Naive thymus-derived CD8-positive, alpha-beta T cell (primary cell): ENCODE data around the gene AZI2. TPM values are rescaled to one million over a fixed set of nuclear protein-coding genes. Genes with fewer than 3 reads are reported as not detected.
A peak's percentile ranks its signal among the peaks of the same experiment; 100 is the strongest.

Source experiments
- ATAC-seq, 2 donors: fragments of 150-1000 bp; cut with Tn5 transposase in 1 of 2; sonication (Bioruptor Pico), chemical (Tn5 transposase) in 1 of 2; 1 replicate in 1 of 2; 2 replicates in 1 of 2; pipeline ENCODE4 v1.10.0; 2021; ENCODE audit warnings: mild to moderate bottlenecking in 2 of 2, moderate library complexity in 2 of 2
- POLR2A ChIA-PET: fragments of 350-600 bp; sonication (Branson Sonifier 250); formaldehyde crosslinking; loops from one replicate; lab custom pipeline; 2021; ENCODE audit warnings: antibody characterized with exemption; lab: Charles Lee
- DNase-seq, 10 donors: peaks; one replicate each; pipeline versions ENCODE4 v3.0.0 to v3.0.0-alpha.2; 2020 to 2022
- H3K27ac Mint-ChIP-seq, 10 donors: one replicate each; pipeline ENCODE4 v1.8.0; 2020 to 2022; ENCODE audit warnings: mild to moderate bottlenecking in 10 of 10, mixed read lengths in 10 of 10, moderate library complexity in 4 of 10, inconsistent platforms in 1 of 10
- H3K27me3 Mint-ChIP-seq, 5 donors: one replicate each; pipeline ENCODE4 v1.8.0; 2021 to 2022; ENCODE audit warnings: mixed read lengths in 5 of 5
- H3K36me3 Mint-ChIP-seq, 3 donors: one replicate each; pipeline ENCODE4 v1.8.0; 2020 to 2022; ENCODE audit warnings: mixed read lengths in 3 of 3, mild to moderate bottlenecking in 2 of 3, inconsistent platforms in 1 of 3
- H3K4me1 Mint-ChIP-seq, 4 donors: one replicate each; pipeline ENCODE4 v1.8.0; 2021 to 2022; ENCODE audit warnings: mixed read lengths in 4 of 4
- H3K4me3 Mint-ChIP-seq, 10 donors: one replicate each; pipeline ENCODE4 v1.8.0; 2020 to 2022; ENCODE audit warnings: mild to moderate bottlenecking in 10 of 10, mixed read lengths in 10 of 10, moderate library complexity in 6 of 10, inconsistent platforms in 1 of 10
- H3K9me3 Mint-ChIP-seq, 9 donors: one replicate each; pipeline ENCODE4 v1.8.0; 2020 to 2022; ENCODE audit warnings: mixed read lengths in 9 of 9, mild to moderate bottlenecking in 3 of 9, inconsistent platforms in 1 of 9, moderate library complexity in 1 of 9
- polyA plus RNA-seq, 3 donors: library from polyadenylated mRNA; unstranded; fragments of 300-500 nt; fragmentation: Illumina TruSeq; gene quantifications; one replicate each; pipeline ENCODE4 v1.2.3, GENCODE V29; 2021
- total RNA-seq, 8 experiments: library from RNA in 2 of 8; stranded (reverse) in 2 of 8; gene quantifications; one replicate each; pipeline ENCODE4 v1.2.3 and lab custom pipeline; 2021 to 2026

The AZI2 gene
- total and polyA plus RNA-seq, 5 experiments from 2014 or later, result 41.3 to 54.0 (median 45.5) TPM

DNA sequence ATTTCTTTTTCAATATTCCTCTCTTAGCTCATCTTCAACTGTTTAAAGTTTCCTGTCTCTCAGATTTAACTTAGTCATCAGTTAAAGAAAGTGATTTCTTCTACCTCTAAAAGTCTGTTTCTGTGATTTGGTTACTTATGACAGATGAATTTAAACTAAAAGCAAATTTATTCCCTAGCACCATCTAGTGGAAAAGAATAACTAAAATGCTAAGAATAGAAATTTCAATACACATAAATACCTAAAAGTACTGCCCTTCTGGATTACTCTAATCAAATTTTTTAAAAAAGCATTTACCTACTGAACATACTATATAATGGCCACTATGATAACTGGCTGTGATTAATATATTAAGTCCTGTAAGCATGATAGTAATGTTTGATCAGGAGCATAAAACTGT lies 14.1 kb downstream of the AZI2 start:
- Mint-ChIP-seq H3K27ac (peak overlapping the region in 2 of 10 donors; percentile 57 to 68), H3K9me3 (no peaks in the 10 kb centered on the region), H3K4me3 (no peak overlapping the region), H3K36me3 (peaks cover 0 to 48% (median 4%) of the 10 kb centered on the region in 3 donors), H3K27me3 (no peaks in the 10 kb centered on the region), H3K4me1 (peaks cover 7 to 14% (median 11%) of the 10 kb centered on the region in 4 donors)
- ATAC-seq (no peak), DNase-seq (no peak)
- POLR2A ChIA-PET, result interaction anchor here (0.9 to 2.1 kb wide), 2 partner anchors 14 to 613 kb away, joined by 3 to 7 read pairs; partner anchors contain the start of genes AZI2, EOMES and ZCWPW2

DNA sequence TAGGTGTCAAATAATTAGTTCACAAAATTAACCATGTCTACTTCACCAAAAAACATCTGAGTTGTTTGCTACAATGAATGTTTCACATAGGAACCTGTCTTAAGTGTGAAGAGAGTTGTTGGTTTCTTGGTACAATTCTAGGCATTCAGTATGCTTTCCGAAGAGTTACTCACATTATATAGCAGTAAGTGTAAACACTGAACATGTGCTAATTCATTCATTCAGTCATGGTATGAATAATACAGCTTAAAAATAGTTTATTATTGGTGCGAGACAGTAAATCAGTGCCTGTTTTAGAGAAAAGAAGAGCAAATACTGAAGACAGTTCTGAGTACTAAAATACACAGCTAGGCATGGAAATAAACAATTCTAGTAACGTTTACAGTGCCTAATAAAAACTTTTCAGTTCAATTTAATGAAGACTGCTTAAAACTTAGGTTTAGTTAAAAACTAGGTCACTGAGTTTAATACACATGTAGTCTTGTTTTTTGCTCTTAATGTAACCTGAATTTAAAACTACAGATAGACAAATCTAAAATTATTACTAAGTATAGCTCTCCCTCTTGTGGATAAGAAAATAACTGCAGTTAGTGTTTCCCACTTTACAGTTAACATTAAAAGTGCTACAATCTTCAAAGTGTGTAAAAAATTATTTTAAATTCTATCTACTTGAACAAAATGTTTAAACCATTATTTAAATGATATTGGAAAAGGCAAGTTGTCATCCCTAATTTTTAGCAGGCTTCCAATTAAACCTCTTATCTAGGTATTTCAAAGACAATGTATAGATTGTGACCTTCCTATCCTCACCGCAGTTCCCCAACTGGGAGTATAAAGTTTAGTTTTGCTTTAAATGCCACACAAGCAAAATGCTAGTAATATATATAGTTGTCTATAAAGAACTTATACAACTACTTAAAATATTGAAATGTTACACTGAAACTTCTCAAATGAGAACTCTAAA lies 20.2 kb downstream of the AZI2 start:
- Mint-ChIP-seq H3K27me3 (no peaks in the 10 kb centered on the region), H3K4me3 (no peak overlapping the region), H3K4me1 (peaks cover 0 to 29% (median 3%) of the 10 kb centered on the region in 4 donors), H3K36me3 (peaks cover 0 to 34% (median 0%) of the 10 kb centered on the region in 3 donors), H3K9me3 (no peaks in the 10 kb centered on the region), H3K27ac (peak overlapping the region in 3 of 10 donors; percentile 8 to 58 (median 40))
- peak; percentile 45 to 58 for ATAC-seq
- POLR2A ChIA-PET, result interaction anchor here (1.1 to 1.9 kb wide), 3 partner anchors 20 to 616 kb away, joined by 5 to 16 read pairs (median 6); partner anchors contain the start of genes AZI2, EOMES and ZCWPW2
- peak in 3 of 10 donors; percentile 53 to 62 (median 60) for DNase-seq

DNA sequence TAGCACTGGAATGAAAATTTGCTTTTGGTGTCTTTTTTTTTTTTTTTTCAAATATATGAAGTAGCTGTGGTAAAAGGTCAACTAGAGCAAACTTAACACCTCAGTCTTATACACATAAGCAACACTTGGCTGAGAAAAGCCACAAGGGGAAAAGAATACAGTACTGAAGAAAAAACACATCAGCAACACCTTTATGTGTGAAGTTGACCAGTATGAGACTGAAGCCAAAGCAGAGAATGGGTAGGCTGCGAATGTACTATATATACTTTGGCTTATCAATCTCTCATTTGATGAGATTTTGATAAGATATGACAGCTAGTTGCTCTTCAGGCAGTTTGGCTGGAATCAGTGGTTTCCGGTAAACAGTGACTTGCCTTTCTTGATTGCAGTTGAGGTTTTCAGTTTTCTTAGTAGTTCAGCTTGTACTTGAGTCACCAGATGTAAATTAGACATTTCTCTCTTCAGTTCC lies 22.1 kb downstream of the AZI2 start:
- POLR2A ChIA-PET, result interaction anchor here (0.7 to 1.6 kb wide), 2 partner anchors 23 to 604 kb away, joined by 6 to 7 read pairs; partner anchors contain the start of gene EOMES
- Mint-ChIP-seq H3K27me3 (no peaks in the 10 kb centered on the region), H3K36me3 (peaks cover 0 to 40% (median 0%) of the 10 kb centered on the region in 3 donors), H3K4me3 (peak overlapping the region in 3 of 10 donors; percentile 2 to 17 (median 7)), H3K9me3 (no peaks in the 10 kb centered on the region), H3K4me1 (peaks cover 0 to 31% (median 4%) of the 10 kb centered on the region in 4 donors), H3K27ac (peak overlapping the region in 6 of 10 donors; percentile 0 to 67 (median 17))
- ATAC-seq, result peak; percentile 45 to 63
- DNase-seq, result peak in 2 of 10 donors; percentile 17 to 49

DNA sequence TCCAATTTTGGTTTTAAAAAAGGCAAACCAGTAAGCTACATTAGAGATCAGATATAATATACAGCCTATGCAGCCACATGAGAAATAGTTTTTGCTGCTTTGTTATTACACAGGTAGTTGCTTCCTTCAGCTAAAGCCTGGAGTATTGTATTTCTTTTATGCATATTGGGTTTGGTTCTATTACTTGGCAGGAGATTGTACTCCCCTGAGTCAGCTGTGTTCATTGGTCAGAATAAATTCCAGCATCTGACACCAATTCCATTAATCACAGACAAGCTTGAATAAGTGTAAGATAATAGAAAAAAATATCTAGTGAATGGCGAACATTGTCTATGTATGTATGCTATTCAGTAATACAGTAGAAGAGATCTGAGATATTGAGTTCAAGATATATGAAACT lies 26.2 kb downstream of the AZI2 start:
- ATAC-seq (no peak), DNase-seq (no peak)
- H3K27me3 Mint-ChIP-seq, result no peaks in the 10 kb centered on the region
- peak overlapping the region in 4 of 10 donors; percentile 2 to 46 (median 19) for H3K27ac Mint-ChIP-seq
- H3K4me1 Mint-ChIP-seq, result peaks cover 0 to 37% (median 6%) of the 10 kb centered on the region in 4 donors
- no peaks in the 10 kb centered on the region for H3K9me3 Mint-ChIP-seq
- no peak overlapping the region for H3K4me3 Mint-ChIP-seq
- POLR2A ChIA-PET, result no interaction called here
- H3K36me3 Mint-ChIP-seq, result peaks cover 0 to 62% (median 0%) of the 10 kb centered on the region in 3 donors

DNA sequence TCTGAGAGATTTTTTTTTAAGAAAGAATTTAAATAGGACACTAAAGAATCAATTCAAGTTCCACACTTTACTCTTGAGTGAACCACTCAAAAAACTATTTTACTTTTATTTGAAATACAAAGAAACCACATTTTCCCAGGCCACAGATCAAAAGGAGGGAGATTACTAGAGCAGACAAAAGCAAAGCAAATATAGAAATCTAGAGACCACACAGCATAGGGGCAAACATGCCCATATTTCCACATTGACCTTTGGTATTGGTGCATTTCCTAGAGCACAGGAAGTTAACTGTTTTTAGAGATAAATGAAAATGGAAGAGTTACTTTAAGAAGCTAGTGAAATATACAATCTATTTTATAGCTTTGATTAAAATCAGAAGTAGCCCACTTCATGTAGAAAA lies 27.6 kb downstream of the AZI2 start:
- POLR2A ChIA-PET, result interaction anchor here (1.2 kb wide), 1 partner anchor 599 kb away, joined by 4 read pairs; the partner anchor contains the start of gene EOMES
- peaks cover 0 to 25% (median 4%) of the 10 kb centered on the region in 4 donors for H3K4me1 Mint-ChIP-seq
- H3K4me3 Mint-ChIP-seq, result no peak overlapping the region
- H3K9me3 Mint-ChIP-seq, result no peaks in the 10 kb centered on the region
- peak overlapping the region in 2 of 10 donors; percentile 2 to 7 for H3K27ac Mint-ChIP-seq
- H3K27me3 Mint-ChIP-seq, result no peaks in the 10 kb centered on the region
- H3K36me3 Mint-ChIP-seq, result peaks cover 0 to 53% (median 0%) of the 10 kb centered on the region in 3 donors
- DNase-seq (no peak), ATAC-seq (no peak)

DNA sequence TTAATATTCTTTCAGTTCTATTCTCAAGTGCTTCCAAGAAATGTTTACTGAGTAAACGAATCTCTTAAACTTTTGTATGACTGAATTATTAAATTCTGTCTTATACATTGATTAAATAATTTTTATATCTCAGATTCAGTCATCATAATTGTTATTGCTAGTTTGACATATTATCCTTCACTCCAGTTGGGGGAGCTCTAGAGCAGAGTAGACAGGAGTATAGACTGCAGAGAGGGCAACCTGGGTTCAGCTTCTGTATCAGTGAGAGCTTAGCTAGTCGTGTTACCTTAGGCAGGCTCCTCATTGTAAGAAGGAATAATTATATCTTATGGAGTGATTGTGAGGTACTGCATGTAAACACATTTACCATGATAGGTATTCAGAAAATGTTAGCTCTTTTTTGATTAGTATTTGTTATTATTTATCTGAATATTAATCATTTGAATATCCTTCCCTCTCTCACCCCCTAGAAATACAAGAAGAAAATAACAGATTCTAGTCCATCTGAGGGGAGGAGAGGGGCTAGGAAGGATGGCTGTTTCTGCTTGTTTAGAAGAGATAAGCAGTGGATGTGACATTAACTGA lies 31.1 kb downstream of the AZI2 start:
- Mint-ChIP-seq H3K27me3 (no peaks in the 10 kb centered on the region), H3K27ac (peak overlapping the region in 1 of 10 donors; percentile 46), H3K4me1 (peaks cover 0 to 18% (median 4%) of the 10 kb centered on the region in 4 donors), H3K4me3 (no peak overlapping the region), H3K9me3 (no peaks in the 10 kb centered on the region), H3K36me3 (peaks cover 0 to 32% (median 0%) of the 10 kb centered on the region in 3 donors)
- ATAC-seq (peak; percentile 83 to 87), DNase-seq (peak in 6 of 10 donors; percentile 24 to 55 (median 47))
- POLR2A ChIA-PET, result no interaction called here

DNA sequence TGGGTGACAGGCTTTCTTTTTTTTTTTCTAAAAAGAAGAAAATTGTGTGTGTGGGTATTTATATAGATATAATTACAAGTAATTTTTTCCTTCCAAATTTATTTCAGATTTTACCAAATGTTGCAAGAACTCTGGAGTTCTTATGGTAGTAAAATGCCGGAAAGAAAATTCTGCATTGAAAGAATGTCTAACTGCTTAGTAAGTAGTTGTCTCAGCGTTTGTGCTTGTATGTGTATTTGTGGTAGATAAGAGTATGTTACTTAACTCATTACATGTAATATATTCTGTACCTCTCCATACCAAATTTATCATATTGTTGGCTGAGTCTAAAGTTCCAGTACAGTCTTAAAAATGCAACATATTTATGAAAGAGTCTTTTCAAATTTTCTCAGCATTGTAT lies 32.4 kb downstream of the AZI2 start:
- H3K36me3 Mint-ChIP-seq, result peaks cover 0 to 25% (median 0%) of the 10 kb centered on the region in 3 donors
- ATAC-seq, result no peak
- POLR2A ChIA-PET, result no interaction called here
- peaks cover 0 to 16% (median 2%) of the 10 kb centered on the region in 4 donors for H3K4me1 Mint-ChIP-seq
- no peak for DNase-seq
- H3K4me3 Mint-ChIP-seq, result no peak overlapping the region
- no peaks in the 10 kb centered on the region for H3K27me3 Mint-ChIP-seq
- H3K9me3 Mint-ChIP-seq, result no peaks in the 10 kb centered on the region
- H3K27ac Mint-ChIP-seq, result no peak overlapping the region

DNA sequence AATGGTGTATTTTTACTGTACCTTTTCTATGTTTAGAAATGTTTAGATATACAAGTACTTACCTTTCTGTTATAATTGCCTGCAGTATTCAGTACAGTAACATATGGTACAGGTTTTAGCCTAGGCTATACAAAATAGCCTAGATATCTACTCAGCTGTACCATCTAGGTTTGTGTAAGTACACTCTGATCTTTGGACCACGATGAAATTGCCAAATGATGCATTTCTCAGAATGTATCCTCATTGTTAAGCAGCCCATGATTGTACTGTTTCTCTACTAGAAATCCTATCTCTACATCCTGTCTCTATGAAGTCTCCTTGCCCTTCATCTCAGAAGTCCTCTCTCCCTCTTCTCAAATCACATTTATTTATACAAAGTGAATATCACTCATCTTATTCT lies 32.9 kb downstream of the AZI2 start:
- no peak for ATAC-seq

DNA sequence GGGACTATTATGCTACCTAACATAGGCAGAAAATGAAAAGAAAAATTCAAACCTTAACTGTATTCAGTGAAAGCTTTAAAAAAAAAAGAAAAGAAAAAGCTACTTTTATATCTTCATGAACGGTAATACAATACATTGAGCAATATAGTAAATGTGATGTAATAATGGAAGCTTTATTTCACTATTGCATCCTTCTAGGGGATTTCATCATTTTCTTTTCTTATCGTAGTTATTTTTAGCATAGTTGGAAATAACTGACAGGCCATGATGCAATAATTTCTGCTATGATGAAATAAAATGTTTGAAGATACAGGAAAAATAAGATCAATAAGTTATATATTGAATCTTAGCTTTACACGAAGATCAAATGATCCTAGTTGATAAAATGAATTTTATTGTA lies 40.4 kb downstream of the AZI2 start:
- H3K9me3 Mint-ChIP-seq, result no peaks in the 10 kb centered on the region
- H3K27ac Mint-ChIP-seq, result no peak overlapping the region
- DNase-seq (no peak), ATAC-seq (no peak)
- peaks cover 0 to 7% (median 5%) of the 10 kb centered on the region in 3 donors for H3K36me3 Mint-ChIP-seq
- H3K4me1 Mint-ChIP-seq, result peaks cover 0 to 21% (median 11%) of the 10 kb centered on the region in 4 donors
- no peaks in the 10 kb centered on the region for H3K27me3 Mint-ChIP-seq
- POLR2A ChIA-PET, result no interaction called here
- H3K4me3 Mint-ChIP-seq, result no peak overlapping the region

More for the DNA sequence above, 32.9 kb downstream of the AZI2 start:
- Mint-ChIP-seq H3K36me3 (peaks cover 0 to 20% (median 0%) of the 10 kb centered on the region in 3 donors), H3K27me3 (no peaks in the 10 kb centered on the region), H3K4me3 (no peak overlapping the region), H3K27ac (peak overlapping the region in 1 of 10 donors; percentile 49), H3K4me1 (peaks cover 0 to 11% (median under 1%) of the 10 kb centered on the region in 4 donors), H3K9me3 (no peaks in the 10 kb centered on the region)
- POLR2A ChIA-PET, result no interaction called here
- DNase-seq, result no peak

DNA sequence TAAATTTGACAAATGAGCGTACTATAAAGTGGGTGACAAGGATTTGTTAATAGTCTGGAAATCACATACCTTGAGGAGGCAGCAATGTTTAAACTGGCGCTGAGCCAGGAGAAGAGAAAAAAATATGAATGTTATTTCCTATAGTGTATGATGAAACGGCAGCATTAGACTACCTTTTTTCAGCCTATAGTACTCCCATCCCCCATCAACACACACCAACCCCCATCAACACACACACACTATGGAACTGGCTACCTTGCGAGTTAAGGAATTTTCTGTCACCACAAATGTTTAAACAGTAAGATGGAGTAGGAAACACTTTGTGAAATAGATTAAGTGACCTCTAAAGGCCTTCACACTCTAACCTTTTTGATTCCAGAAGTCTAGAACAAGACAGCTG lies 46.9 kb downstream of the AZI2 start:
- POLR2A ChIA-PET, result no interaction called here
- no peaks in the 10 kb centered on the region for H3K27me3 Mint-ChIP-seq
- H3K4me3 Mint-ChIP-seq, result no peak overlapping the region
- peaks cover 0 to 11% (median 11%) of the 10 kb centered on the region in 3 donors for H3K36me3 Mint-ChIP-seq
- no peaks in the 10 kb centered on the region for H3K9me3 Mint-ChIP-seq
- peaks cover 0 to 19% (median 9%) of the 10 kb centered on the region in 4 donors for H3K4me1 Mint-ChIP-seq
- peak overlapping the region in 1 of 10 donors; percentile 62 for H3K27ac Mint-ChIP-seq
- DNase-seq (no peak), ATAC-seq (no peak)

DNA sequence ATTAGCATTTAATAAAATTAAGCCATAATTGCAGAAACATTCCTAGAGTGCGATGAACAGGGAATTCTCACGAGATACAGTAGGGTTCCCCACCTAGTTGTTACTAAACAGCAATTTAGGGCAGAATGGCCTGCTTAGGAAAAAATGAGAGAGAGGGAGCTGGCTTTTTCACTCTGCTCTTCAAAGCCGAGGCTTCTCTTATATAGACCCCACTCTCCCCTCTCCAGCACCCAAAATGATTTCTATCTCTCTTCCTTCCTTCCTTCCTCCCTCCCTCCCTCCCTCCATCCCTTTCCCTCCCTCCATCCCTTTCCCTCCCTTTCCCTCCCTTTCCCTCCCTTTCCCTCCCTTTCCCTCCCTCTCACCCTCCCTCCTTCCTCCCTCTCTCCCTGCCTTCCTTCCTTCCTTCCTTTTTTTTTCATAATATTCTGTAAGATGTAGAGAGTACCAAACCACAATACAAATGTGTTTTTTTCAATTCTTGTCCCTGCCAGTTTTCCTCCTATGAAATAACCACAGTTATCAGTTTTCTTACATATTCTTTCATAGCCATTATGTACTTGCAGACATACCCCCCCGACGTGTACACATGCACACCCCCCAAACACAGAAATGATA lies 48.2 kb downstream of the AZI2 start:
- H3K27ac Mint-ChIP-seq, result peak overlapping the region in 1 of 10 donors; percentile 82
- no peak for DNase-seq
- H3K9me3 Mint-ChIP-seq, result no peaks in the 10 kb centered on the region
- peak overlapping the region in 1 of 10 donors; percentile 45 for H3K4me3 Mint-ChIP-seq
- no peaks in the 10 kb centered on the region for H3K27me3 Mint-ChIP-seq
- ATAC-seq, result no peak
- H3K36me3 Mint-ChIP-seq, result peaks cover 0 to 11% (median 8%) of the 10 kb centered on the region in 3 donors
- POLR2A ChIA-PET, result no interaction called here
- H3K4me1 Mint-ChIP-seq, result peaks cover 1 to 25% (median 12%) of the 10 kb centered on the region in 4 donors

DNA sequence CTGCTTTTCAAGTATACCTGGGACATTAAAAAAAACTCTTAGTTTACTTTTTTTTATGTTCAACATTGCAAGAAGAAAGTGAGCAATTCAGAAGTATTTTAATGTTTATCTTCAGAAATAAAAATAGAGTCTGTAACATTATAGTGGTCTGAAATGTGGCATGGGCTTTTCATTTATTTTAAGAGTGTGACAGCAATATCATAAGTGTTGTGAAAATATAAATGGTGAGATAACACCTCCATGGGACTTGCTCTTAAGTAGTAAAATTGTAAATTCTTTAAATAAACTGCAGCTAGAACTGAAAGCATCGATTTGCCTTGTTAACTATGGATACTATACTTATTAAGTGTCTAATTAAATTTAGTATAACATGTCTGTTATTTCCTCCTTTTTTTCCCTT lies 48.9 kb downstream of the AZI2 start:
- POLR2A ChIA-PET, result no interaction called here
- peaks cover 0 to 11% (median 7%) of the 10 kb centered on the region in 3 donors for H3K36me3 Mint-ChIP-seq
- H3K27ac Mint-ChIP-seq, result no peak overlapping the region
- no peaks in the 10 kb centered on the region for H3K27me3 Mint-ChIP-seq
- H3K4me1 Mint-ChIP-seq, result peaks cover 1 to 33% (median 17%) of the 10 kb centered on the region in 4 donors
- ATAC-seq, result no peak
- no peaks in the 10 kb centered on the region for H3K9me3 Mint-ChIP-seq
- DNase-seq, result no peak
- H3K4me3 Mint-ChIP-seq, result peak overlapping the region in 1 of 10 donors; percentile 30
